Endothelial cell of umbilical vein (primary cell): ENCODE measurements around the gene SEPTIN10. TPM values are rescaled to one million over a fixed set of nuclear protein-coding genes. Genes with fewer than 3 reads are reported as not detected.
"Not testable (repeated sequence)": the region's sequence is repeated elsewhere in the genome, so short reads cannot be mapped to it uniquely, and the experiment has no call there.

Experiments
- BruUV-seq: library from RNA; stranded (reverse); fragments of 400-500 nt; replicated peaks from 2 replicates; lab custom pipeline; 2021; lab: Mats Ljungman, UMichigan
- CTCF ChIA-PET: fragments of 300-600, 350-600 bp; sonication (Branson Sonifier 250); formaldehyde crosslinking; loops from one replicate; lab custom pipeline; 2021; ENCODE audit warnings: antibody characterized with exemption, inconsistent platforms; lab: Charles Lee
- POLR2A ChIA-PET: fragments of 300-600, 350-600 bp; sonication (Branson Sonifier 250); formaldehyde crosslinking; loops from one replicate; lab custom pipeline; 2021; ENCODE audit warnings: antibody characterized with exemption, inconsistent platforms; lab: Charles Lee
- DNase-seq: peaks from one replicate; pipeline ENCODE4 v3.0.0-alpha.2; 2011; ENCODE audit warnings: low read depth, low spot score
- FAIRE-seq: peaks from 2 replicates; lab custom pipeline; 2011; peaks lifted over from hg19 to GRCh38; lab: Jason Lieb, UNC
- H2AFZ ChIP-seq: 2 replicates; pipeline ENCODE4 v1.6.0; 2012; ENCODE audit warnings: low read depth, low read length, control low read depth, inconsistent platforms
- H3K27ac ChIP-seq: 2 replicates; pipeline ENCODE4 v1.5.1; 2011; ENCODE audit warnings: low read depth, mild to moderate bottlenecking, control low read depth, low read length, moderate library complexity; ENCODE audit not compliant: insufficient read depth
- H3K27me3 ChIP-seq, 2 experiments: 2 replicates each; pipeline versions ENCODE4 v1.6.0 to v1.6.1; 2011; ENCODE audit warnings: low read length in 2 of 2, mixed read lengths in 1 of 2; ENCODE audit not compliant: control insufficient read depth in 2 of 2, insufficient read depth in 2 of 2
- H3K36me3 ChIP-seq, 2 experiments: 2 replicates in 1 of 2; 3 replicates in 1 of 2; pipeline ENCODE4 v1.5.1; 2011; ENCODE audit warnings: low read length in 2 of 2, mild to moderate bottlenecking in 1 of 2, moderate library complexity in 1 of 2; ENCODE audit not compliant: control insufficient read depth in 2 of 2, insufficient read depth in 2 of 2; ENCODE audit errors: extremely low read depth in 1 of 2
- H3K4me1 ChIP-seq: 3 replicates; pipeline ENCODE4 v1.5.1; 2011; ENCODE audit warnings: mild to moderate bottlenecking, low read length; ENCODE audit not compliant: control insufficient read depth, insufficient read depth; ENCODE audit errors: extremely low read depth
- H3K4me2 ChIP-seq: 2 replicates; pipeline ENCODE4 v1.6.1; 2011; ENCODE audit warnings: low read length, control low read depth, mixed read lengths; ENCODE audit not compliant: insufficient read depth
- H3K4me3 ChIP-seq, 3 experiments: fragments of 200-600 bp in 1 of 3; sonication (generic), shearing (Covaris generic) in 1 of 3; replicated peaks in 1 of 3; 2 replicates each; pipeline ENCODE4 v1.5.1; 2011 to 2016; ENCODE audit warnings: control low read depth in 3 of 3, low read length in 3 of 3, mild to moderate bottlenecking in 2 of 3, inconsistent platforms in 1 of 3, low read depth in 1 of 3, moderate library complexity in 1 of 3; ENCODE audit not compliant: insufficient read depth in 1 of 3
- H3K79me2 ChIP-seq: 2 replicates; pipeline ENCODE4 v1.6.0; 2012; ENCODE audit warnings: low read length, inconsistent platforms; ENCODE audit not compliant: control insufficient read depth, insufficient read depth
- H3K9ac ChIP-seq: replicated peaks from 2 replicates; pipeline ENCODE3; 2011; ENCODE audit warnings: low read length, control low read depth; ENCODE audit not compliant: insufficient read depth; ENCODE audit errors: extremely low read depth
- H3K9me1 ChIP-seq: replicated peaks from 3 replicates; pipeline ENCODE4 v1.6.0; 2011; ENCODE audit warnings: mild to moderate bottlenecking, low read length; ENCODE audit not compliant: control insufficient read depth, insufficient read depth; ENCODE audit errors: extremely low read depth
- H3K9me3 ChIP-seq: replicated peaks from 2 replicates; pipeline ENCODE4 v1.5.1; 2012; ENCODE audit warnings: low read length, inconsistent platforms; ENCODE audit not compliant: control insufficient read depth, insufficient read depth
- H4K20me1 ChIP-seq: replicated peaks from 2 replicates; pipeline ENCODE3; 2011; ENCODE audit warnings: mild to moderate bottlenecking, low read length; ENCODE audit not compliant: control insufficient read depth, insufficient read depth; ENCODE audit errors: extremely low read depth
- EZH2 ChIP-seq: IDR thresholded peaks from 2 replicates; pipeline ENCODE4 v1.6.1; 2012; ENCODE audit warnings: borderline replicate concordance, low read depth, mild to moderate bottlenecking, moderate library complexity, low read length, inconsistent platforms; ENCODE audit not compliant: severe bottlenecking
- FOS ChIP-seq: IDR thresholded peaks from 2 replicates; pipeline ENCODE4 v1.6.1; 2011; ENCODE audit warnings: mild to moderate bottlenecking, low read length, moderate library complexity, borderline replicate concordance; ENCODE audit not compliant: insufficient read depth
- GATA2 ChIP-seq: IDR thresholded peaks from 2 replicates; pipeline ENCODE4 v1.7.0; 2011; ENCODE audit warnings: low read depth, mild to moderate bottlenecking, moderate library complexity, mixed read lengths, low read length; ENCODE audit not compliant: insufficient read length, insufficient read depth
- JUN ChIP-seq: IDR thresholded peaks from 2 replicates; pipeline ENCODE4 v1.6.1; 2011; ENCODE audit warnings: borderline replicate concordance, low read depth; ENCODE audit not compliant: insufficient read length, insufficient read depth
- MYC ChIP-seq: IDR thresholded peaks from one replicate; pipeline ENCODE4 v1.6.1; 2011; ENCODE audit warnings: mild to moderate bottlenecking, low read depth, low read length
- POLR2A ChIP-seq: IDR thresholded peaks from 2 replicates; pipeline ENCODE4 v1.6.1; 2012; ENCODE audit warnings: low read depth, mild to moderate bottlenecking, control low read depth, low read length
- POLR2AphosphoS5 ChIP-seq: IDR thresholded peaks from 2 replicates; pipeline ENCODE4 v1.6.1; 2012; ENCODE audit warnings: low read depth, mild to moderate bottlenecking, control low read depth, low read length, moderate library complexity; ENCODE audit not compliant: insufficient read depth
- dilution Hi-C: fragments of 300-500 bp; cut with MboI; formaldehyde crosslinking; loops from one replicate; pipeline ENCODE4 v1.15.0; 2019; ENCODE audit warnings: low sequenced_read_pairs; ENCODE audit not compliant: extremely low pct_ligation_motif_present
- intact Hi-C: fragments of 100-400 bp; cut with micrococcal nuclease; formaldehyde crosslinking; loops from one replicate; pipeline ENCODE4 v1.10.0; 2022
- polyA plus RNA-seq, 4 experiments: library from polyadenylated mRNA; depleted of rRNA in 3 of 4; stranded (reverse) in 3 of 4; unstranded in 1 of 4; fragments of >200 nt; gene quantifications; 2 replicates each; pipeline versions ENCODE4 v1.2.1 to v1.2.3, GENCODE V29; 2011 to 2012; ENCODE audit warnings: missing spikeins in 1 of 4
- total RNA-seq: library from RNA; stranded (reverse); gene quantifications from 2 replicates; pipeline ENCODE4 v1.2.3, GENCODE V29; 2021
- TF ChIP-seq, protein P1 (sequence below): IDR thresholded peaks from 2 replicates; pipeline ENCODE4 v1.6.1; 2011; ENCODE audit not compliant: insufficient read depth, insufficient read length
- TF ChIP-seq, protein P2 (sequence below), 2 donors: IDR thresholded peaks; 1 replicate in 1 of 2; 2 replicates in 1 of 2; pipeline ENCODE4 v1.5.1; 2011; ENCODE audit warnings: low read length in 2 of 2, mild to moderate bottlenecking in 2 of 2, moderate library complexity in 2 of 2, control low read depth in 1 of 2, inconsistent platforms in 1 of 2, low read depth in 1 of 2; ENCODE audit not compliant: insufficient read depth in 1 of 2; ENCODE audit errors: extremely low read depth in 1 of 2

Gene SEPTIN10
- total and polyA plus RNA-seq, 2 donors (not counting 3 experiments of a cell fraction or from before 2014, with no cell fraction given), result 26.1 to 121 TPM

DNA sequence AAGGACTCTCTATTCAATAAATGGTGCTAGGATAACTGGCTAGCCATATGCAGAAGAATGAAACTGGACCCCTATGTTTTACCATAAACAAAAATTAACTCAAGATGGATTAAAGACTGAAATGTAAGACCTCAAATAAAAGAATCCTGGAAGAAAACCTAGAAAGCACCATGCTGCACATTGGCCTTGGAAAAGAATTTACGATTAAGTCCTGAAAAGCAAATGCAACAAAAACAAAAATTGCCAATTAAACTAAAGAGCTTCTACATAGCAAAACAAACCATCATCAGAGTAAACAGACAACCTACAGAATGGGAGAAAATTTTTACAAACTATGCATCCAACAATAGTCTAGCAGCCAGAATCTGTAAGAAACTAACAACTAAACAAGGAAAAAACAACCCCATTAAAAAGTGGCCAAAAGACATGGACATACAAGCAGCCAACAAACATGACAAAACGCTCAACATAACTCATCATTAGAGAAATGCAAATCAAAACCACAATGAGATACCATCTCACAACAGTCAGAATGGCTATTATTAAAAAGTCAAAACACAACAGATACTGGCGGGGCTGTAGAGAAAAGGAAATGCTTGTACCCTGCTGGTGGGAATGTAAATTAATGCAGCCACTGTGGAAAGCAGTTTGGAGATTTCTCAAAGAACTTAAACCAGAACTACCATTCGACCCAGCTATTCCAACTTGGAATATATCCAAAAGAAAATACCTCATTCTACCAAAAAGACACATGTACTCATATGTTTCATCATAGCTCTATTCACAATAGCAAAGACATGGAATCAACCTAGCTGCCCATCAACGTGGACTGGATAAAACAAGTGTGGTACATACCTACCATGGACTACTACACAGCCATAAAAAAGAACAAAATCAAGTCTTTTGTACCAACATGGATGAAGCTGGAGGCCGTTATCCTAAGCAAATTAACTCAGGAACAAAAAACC lies 30.6 kb downstream of the SEPTIN10 start:
- intact Hi-C loops, result no loop called here
- TF ChIP-seq POLR2A (no peak), EZH2 (no peak), GATA2 (no peak), JUN (no peak), FOS (no peak), MYC (no peak), POLR2AphosphoS5 (no peak)
- TF ChIP-seq, protein P1, sequence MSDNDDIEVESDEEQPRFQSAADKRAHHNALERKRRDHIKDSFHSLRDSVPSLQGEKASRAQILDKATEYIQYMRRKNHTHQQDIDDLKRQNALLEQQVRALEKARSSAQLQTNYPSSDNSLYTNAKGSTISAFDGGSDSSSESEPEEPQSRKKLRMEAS, result no peak
- TF ChIP-seq, protein P2, sequence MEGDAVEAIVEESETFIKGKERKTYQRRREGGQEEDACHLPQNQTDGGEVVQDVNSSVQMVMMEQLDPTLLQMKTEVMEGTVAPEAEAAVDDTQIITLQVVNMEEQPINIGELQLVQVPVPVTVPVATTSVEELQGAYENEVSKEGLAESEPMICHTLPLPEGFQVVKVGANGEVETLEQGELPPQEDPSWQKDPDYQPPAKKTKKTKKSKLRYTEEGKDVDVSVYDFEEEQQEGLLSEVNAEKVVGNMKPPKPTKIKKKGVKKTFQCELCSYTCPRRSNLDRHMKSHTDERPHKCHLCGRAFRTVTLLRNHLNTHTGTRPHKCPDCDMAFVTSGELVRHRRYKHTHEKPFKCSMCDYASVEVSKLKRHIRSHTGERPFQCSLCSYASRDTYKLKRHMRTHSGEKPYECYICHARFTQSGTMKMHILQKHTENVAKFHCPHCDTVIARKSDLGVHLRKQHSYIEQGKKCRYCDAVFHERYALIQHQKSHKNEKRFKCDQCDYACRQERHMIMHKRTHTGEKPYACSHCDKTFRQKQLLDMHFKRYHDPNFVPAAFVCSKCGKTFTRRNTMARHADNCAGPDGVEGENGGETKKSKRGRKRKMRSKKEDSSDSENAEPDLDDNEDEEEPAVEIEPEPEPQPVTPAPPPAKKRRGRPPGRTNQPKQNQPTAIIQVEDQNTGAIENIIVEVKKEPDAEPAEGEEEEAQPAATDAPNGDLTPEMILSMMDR (IDR thresholded peaks at IDR 0.05; ENCODE audit: extremely low read depth in 1 of 2, insufficient read depth in 1 of 2, low read depth in 1 of 2, low read length in 2 of 2), result no peak
- Histone ChIP-seq H3K27ac (no peak overlapping the region), H3K9me1 (no peaks in the 10 kb centered on the region), H3K27me3 (no peaks in the 10 kb centered on the region), H3K4me1 (no peaks in the 10 kb centered on the region), H3K4me2 (no peak overlapping the region), H3K36me3 (peaks cover 0 to 2% of the 10 kb centered on the region in 2 experiments), H4K20me1 (peaks cover 2% of the 10 kb centered on the region), H3K79me2 (peaks cover 30% of the 10 kb centered on the region), H3K9ac (no peak overlapping the region), H2AFZ (no peak overlapping the region), H3K4me3 (no peak overlapping the region), H3K9me3 (no peaks in the 10 kb centered on the region)
- BruUV-seq, result no TSS peak
- no peak for DNase-seq
- FAIRE-seq, result no peak
- ChIA-PET POLR2A (no interaction called here), CTCF (interaction anchor here (1.2 kb wide), 2 partner anchors 31 to 37 kb away, joined by 3 read pairs; partner anchors contain the start of genes SEPTIN10 and SOWAHC)
- dilution Hi-C loops, result no loop called here

DNA sequence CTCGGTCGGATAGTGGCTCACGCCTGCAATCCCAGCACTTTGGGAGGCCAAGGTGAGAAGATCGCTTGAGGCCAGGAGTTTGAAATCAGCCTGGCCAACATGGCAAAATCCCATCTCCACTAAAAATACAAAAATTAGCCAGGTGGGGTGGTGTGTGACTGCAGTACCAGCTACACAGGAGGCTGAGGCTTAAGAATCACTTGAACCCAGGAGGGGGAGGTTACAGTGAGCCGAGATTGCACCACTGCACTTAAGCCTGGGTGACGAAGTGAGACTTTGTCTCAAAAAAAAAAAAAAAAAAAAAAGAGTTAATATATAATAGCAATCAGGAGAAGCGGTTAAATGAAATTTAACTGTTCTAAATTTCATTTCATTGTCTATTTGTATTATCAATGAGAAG lies 36.1 kb downstream of the SEPTIN10 start:
- FAIRE-seq, H3K9me1 ChIP-seq, H3K4me3 ChIP-seq, DNase-seq, H3K4me2 ChIP-seq, H3K36me3 ChIP-seq, POLR2A ChIA-PET, H4K20me1 ChIP-seq, H3K27me3 ChIP-seq, H2AFZ ChIP-seq, H3K9ac ChIP-seq, intact Hi-C loops, H3K9me3 ChIP-seq, dilution Hi-C loops, H3K4me1 ChIP-seq, H3K27ac ChIP-seq, H3K79me2 ChIP-seq, CTCF ChIA-PET, BruUV-seq: not testable (repeated sequence)
